Measurements from ENCODE around the gene TUBB4A.
"Not testable (repeated sequence)": the region's sequence is repeated elsewhere in the genome, so short reads cannot be mapped to it uniquely, and the experiment has no call there.

TUBB4A gene

DNA sequence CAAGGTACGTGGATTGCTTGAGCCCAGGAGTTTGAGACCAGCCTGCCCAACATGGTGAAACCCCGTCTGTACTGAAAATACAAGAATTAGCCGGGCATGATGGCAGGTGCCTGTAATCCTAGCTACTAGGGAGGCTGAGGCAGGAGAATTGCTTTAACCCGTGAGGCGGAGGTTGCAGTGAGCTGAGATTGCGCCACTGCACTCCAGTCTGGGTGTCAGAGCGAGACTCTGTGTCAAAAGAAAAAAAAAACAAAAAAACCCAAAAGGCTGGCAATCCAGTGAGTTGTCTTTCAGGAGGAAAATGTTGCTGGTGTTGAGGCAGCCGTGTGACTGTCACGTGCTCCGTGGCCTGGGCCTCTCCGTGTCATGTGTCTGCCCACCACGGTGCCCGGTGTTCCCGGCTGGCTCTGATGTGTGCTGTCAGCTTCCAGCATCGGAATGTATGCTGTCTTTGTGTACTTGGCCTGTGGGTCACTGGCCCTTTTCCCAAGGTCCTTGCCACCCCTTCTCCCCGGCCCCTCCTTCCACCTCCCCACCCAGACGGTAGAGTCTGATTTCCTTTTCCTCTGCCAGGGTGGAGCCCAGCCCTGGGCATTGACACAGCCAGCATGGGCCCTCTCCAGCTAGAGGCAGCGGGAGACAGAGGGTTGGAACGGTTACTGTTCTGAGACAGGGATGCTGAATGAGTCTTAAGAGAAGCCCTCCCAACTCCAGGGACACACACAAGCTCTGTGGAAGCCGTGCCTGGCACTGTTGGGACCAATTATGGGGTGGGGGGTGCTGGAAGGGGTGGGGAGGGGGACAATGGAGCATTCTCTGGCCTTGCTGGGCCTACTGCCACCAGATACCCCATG, 7.2 kb upstream of the TUBB4A start:
- Histone ChIP-seq H3K27ac (ENCODE audit: low read depth, low read length) (no peak overlapping the region), H2AFZ (ENCODE audit: low read length, unreplicated experiment) (no peak overlapping the region), H3K27me3 (ENCODE audit: insufficient read depth, low read length) (no peaks in the 10 kb centered on the region), H3K4me3 (ENCODE audit: low read depth, low read length) (no peak overlapping the region), H3K4me1 (ENCODE audit: control insufficient read depth, insufficient read depth, low read length, unreplicated experiment) (no peaks in the 10 kb centered on the region), H3K36me3 (ENCODE audit: insufficient read depth, low read length) (no peaks in the 10 kb centered on the region), H3K79me2 (ENCODE audit: control insufficient read depth, insufficient read depth, low read length, unreplicated experiment) (no peaks in the 10 kb centered on the region)

DNA sequence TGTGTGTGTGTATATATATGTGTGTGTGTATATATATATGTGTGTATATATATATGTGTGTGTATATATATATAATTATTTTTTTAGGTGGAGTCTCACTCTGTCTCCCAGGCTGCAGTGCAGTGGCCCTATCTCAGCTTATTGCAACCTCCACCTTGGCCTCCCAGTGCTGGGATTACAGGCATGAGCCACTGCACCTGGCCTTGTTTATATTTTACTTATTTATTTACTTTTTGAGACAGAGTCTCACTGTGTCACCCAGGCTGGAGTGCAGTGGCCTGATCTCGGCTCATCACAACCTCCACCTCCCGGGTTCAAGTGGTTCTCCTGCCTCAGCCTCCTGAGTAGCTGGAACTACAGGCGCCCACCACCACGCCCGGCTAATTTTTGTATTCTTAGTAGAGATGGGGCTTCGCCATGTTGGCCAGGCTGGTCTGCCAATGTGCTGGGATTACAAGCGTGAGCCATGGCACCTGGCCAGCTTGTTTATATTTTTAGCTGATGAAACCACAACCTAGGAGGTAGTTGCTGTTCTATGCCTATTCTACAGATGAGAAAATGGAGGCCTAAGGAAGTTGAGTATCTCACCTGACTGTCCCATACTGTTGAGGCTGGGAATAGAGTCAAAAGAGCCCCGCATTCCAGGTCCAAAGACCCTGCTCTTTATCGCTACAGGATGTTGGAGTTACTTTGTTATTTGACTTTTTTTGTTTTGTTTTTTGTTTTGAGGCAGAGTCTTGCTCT, 6.1 kb upstream of the TUBB4A start:
- H3K79me2 ChIP-seq (ENCODE audit: control insufficient read depth, insufficient read depth, low read length, unreplicated experiment); H3K36me3 ChIP-seq (ENCODE audit: insufficient read depth, low read length); H3K27ac ChIP-seq (ENCODE audit: low read depth, low read length); H3K4me1 ChIP-seq (ENCODE audit: control insufficient read depth, insufficient read depth, low read length, unreplicated experiment); H2AFZ ChIP-seq (ENCODE audit: low read length, unreplicated experiment); H3K4me3 ChIP-seq (ENCODE audit: low read depth, low read length); H3K27me3 ChIP-seq (ENCODE audit: insufficient read depth, low read length): not testable (repeated sequence)

DNA sequence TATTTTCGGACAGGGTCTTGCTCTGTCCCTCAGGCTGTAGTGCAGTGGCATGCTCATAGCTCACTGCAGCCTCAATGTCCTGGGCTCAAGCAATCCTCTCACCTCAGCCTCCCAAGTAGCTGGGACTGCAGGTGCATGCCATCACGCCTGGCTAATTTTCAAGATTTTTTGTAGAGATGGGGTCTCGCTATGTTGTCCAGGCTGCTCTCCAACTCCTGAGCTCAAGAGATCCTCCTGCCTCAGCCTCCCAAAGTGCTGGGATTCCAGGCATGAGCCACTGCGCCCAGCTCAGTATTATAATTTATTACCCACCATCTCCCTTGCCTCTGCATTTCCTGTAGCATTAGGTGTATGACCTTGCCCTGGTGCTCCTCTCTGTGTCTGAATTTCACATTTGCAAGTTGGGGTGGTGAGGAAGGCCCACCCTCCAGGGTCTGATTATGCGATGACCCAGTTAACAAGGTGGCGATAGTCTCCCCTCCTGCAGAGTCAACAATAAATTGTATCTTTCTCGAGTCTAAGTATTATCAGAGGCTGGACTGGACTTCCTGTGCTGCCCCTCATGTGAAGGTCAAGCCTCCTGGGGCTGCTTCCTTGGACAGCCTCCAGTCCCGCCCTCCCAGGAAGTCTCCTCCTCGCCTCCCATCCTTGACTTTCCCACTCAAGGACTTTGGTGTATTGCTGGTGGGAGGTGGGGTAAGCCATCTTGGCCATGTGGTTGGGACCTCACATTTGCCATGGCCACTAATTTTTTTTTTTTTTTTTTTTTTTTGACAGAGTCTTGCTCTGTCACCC, 1.5 kb upstream of the TUBB4A start:
- no peak overlapping the region for H2AFZ ChIP-seq (ENCODE audit: low read length, unreplicated experiment)
- H3K4me3 ChIP-seq (ENCODE audit: low read depth, low read length), result no peak overlapping the region
- H3K27ac ChIP-seq (ENCODE audit: low read depth, low read length), result no peak overlapping the region
- no peaks in the 10 kb centered on the region for H3K36me3 ChIP-seq (ENCODE audit: insufficient read depth, low read length)
- H3K4me1 ChIP-seq (ENCODE audit: control insufficient read depth, insufficient read depth, low read length, unreplicated experiment), result no peaks in the 10 kb centered on the region
- no peaks in the 10 kb centered on the region for H3K79me2 ChIP-seq (ENCODE audit: control insufficient read depth, insufficient read depth, low read length, unreplicated experiment)
- H3K27me3 ChIP-seq (ENCODE audit: insufficient read depth, low read length), result peaks cover 31% of the 10 kb centered on the region

DNA sequence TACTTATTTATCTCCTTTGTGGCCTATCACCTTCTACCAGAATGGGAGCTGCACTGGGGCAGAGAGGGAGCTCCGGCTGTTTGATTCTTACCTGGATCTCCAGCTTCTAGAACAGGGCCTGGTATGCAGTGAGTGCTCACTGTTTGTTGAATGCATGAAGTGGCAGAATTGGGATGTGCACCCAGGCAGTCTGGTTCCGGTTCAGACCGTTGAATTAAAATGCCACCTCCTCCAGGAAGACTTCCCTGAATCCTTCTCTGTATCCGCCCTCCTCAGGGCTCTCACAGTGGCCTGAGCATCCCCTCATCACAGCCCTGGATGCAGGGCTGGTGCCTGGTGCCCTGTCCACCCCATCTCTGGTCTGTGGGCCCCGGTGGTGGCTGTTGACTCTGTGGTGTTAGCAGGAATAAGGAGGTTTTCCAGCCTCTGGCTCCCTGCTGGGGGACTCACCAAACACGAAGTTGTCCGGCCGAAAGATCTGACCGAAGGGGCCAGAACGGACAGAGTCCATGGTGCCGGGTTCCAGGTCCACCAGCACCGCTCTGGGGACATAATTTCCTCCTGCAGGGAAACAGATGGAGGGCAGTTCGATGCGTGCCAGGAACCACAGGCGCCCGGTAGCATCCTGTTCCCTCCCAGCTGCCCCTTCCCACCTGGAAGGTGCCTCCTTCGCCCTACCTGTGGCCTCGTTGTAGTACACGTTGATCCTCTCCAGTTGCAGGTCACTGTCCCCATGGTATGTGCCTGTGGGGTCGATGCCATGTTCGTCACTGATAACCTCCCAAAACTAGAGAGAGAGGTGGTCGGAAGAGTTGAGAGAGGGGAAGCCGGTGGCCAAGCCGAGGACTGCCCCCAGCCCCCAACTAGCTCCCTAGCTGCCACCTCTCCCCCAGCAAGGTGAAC, 1.0 kb downstream of the TUBB4A start:
- H3K27me3 ChIP-seq (ENCODE audit: insufficient read depth, low read length), result peaks cover 31% of the 10 kb centered on the region
- no peaks in the 10 kb centered on the region for H3K79me2 ChIP-seq (ENCODE audit: control insufficient read depth, insufficient read depth, low read length, unreplicated experiment)
- no peak overlapping the region for H3K4me3 ChIP-seq (ENCODE audit: low read depth, low read length)
- no peak overlapping the region for H3K27ac ChIP-seq (ENCODE audit: low read depth, low read length)
- H3K36me3 ChIP-seq (ENCODE audit: insufficient read depth, low read length), result no peaks in the 10 kb centered on the region
- H3K4me1 ChIP-seq (ENCODE audit: control insufficient read depth, insufficient read depth, low read length, unreplicated experiment), result no peaks in the 10 kb centered on the region
- H2AFZ ChIP-seq (ENCODE audit: low read length, unreplicated experiment), result no peak overlapping the region

DNA sequence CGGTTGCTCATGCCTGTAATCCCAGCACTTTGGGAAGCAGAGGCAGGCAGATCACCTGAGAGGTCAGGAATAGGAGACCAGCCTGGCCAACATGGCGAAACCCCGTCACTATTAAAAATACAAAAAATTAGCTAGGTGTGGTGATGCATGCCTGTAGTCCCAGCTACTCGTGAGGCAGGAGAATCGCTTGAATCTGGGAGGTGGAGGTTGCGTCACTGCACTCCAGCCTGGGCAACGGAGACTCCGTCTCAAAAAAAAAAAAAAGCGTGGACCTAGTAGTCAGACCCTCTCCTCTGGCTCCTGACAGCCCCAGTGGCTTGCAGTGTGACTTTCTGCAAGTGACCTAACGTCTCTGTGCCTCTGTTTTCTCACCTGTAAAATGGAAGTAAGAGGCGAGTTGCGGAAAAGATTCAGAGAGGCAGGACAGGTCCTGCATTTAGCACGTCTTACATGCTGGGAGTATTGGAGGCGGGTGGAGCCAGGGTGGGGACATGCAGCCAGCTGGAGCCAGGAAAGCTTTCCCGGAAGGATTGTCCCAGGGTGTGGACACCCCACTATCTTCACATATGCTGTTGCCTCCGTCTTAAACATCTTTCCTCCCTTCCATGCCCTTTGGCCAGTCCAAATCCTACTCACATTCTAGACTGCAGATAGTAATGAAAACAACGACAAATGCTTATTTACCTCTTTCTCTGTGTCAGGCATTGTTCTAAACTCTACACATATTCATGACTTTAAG, 2.9 kb downstream of the TUBB4A start:
- Histone ChIP-seq H3K27ac (ENCODE audit: low read depth, low read length) (no peak overlapping the region), H3K4me1 (ENCODE audit: control insufficient read depth, insufficient read depth, low read length, unreplicated experiment) (no peaks in the 10 kb centered on the region), H3K4me3 (ENCODE audit: low read depth, low read length) (no peak overlapping the region), H3K79me2 (ENCODE audit: control insufficient read depth, insufficient read depth, low read length, unreplicated experiment) (no peaks in the 10 kb centered on the region), H3K27me3 (ENCODE audit: insufficient read depth, low read length) (peaks cover 31% of the 10 kb centered on the region), H2AFZ (ENCODE audit: low read length, unreplicated experiment) (no peak overlapping the region), H3K36me3 (ENCODE audit: insufficient read depth, low read length) (no peaks in the 10 kb centered on the region)

DNA sequence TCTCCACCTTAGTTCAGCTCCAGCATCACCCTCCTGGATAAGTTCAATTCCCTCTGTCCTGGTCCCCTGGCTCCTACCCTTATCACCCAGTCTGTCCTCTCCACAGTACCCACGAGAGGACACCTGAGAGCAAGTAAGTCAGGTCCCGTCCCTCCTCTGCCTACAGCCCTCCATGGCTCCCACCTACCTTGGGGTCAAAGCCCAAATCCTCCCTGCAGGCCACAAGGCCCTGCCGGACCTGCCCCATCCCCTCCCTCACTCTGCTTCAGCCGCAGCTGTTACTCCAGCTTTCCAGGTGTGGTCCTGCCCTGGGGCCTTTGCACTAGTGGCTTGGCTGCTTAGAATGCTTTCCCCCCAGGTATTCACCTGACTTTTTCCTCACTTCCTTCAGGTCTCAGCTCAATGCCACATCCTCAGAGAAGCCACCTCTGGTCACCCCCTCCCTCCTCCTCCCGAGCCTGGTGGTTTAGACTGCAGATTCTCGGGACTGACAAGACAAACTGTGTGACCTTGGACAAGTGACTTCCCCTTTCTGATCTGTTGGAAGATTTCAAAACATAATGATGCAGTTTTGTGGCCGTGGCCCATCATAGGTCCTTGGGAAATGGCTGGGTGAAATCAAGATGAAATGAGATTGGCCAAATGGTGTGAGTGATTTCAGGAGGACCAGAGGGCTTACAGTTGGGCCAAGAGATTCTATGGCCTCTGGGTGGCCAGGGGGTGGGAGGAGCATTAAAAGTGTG, 3.6 kb downstream of the TUBB4A start:
- Histone ChIP-seq H3K27me3 (ENCODE audit: insufficient read depth, low read length) (peaks cover 31% of the 10 kb centered on the region), H3K4me1 (ENCODE audit: control insufficient read depth, insufficient read depth, low read length, unreplicated experiment) (no peaks in the 10 kb centered on the region)

DNA sequence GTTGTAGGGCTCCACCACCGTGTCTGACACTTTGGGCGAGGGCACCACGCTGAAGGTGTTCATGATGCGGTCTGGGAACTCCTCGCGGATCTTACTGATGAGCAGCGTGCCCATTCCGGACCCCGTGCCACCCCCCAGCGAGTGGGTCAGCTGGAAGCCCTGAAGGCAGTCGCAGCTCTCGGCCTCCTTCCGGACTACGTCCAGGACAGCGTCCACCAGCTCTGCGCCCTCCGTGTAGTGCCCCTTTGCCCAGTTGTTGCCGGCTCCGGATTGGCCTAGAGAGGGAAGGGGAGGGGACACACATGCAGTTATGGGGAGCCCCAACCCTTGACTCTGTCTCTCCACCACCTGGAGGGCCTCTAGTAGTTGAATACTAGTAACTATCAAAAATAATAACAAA, 6.2 kb downstream of the TUBB4A start:
- H3K27me3 ChIP-seq (ENCODE audit: insufficient read depth, low read length), result peaks cover 12% of the 10 kb centered on the region
- no peaks in the 10 kb centered on the region for H3K79me2 ChIP-seq (ENCODE audit: control insufficient read depth, insufficient read depth, low read length, unreplicated experiment)
- H3K4me1 ChIP-seq (ENCODE audit: control insufficient read depth, insufficient read depth, low read length, unreplicated experiment), result no peaks in the 10 kb centered on the region
- no peak overlapping the region for H3K4me3 ChIP-seq (ENCODE audit: low read depth, low read length)
- H2AFZ ChIP-seq (ENCODE audit: low read length, unreplicated experiment), result no peak overlapping the region
- H3K36me3 ChIP-seq (ENCODE audit: insufficient read depth, low read length), result no peaks in the 10 kb centered on the region
- no peak overlapping the region for H3K27ac ChIP-seq (ENCODE audit: low read depth, low read length)

More for the DNA sequence above, 3.6 kb downstream of the TUBB4A start:
- Histone ChIP-seq H3K79me2 (ENCODE audit: control insufficient read depth, insufficient read depth, low read length, unreplicated experiment) (no peaks in the 10 kb centered on the region), H3K36me3 (ENCODE audit: insufficient read depth, low read length) (no peaks in the 10 kb centered on the region), H3K4me3 (ENCODE audit: low read depth, low read length) (no peak overlapping the region), H3K27ac (ENCODE audit: low read depth, low read length) (no peak overlapping the region), H2AFZ (ENCODE audit: low read length, unreplicated experiment) (no peak overlapping the region)

DNA sequence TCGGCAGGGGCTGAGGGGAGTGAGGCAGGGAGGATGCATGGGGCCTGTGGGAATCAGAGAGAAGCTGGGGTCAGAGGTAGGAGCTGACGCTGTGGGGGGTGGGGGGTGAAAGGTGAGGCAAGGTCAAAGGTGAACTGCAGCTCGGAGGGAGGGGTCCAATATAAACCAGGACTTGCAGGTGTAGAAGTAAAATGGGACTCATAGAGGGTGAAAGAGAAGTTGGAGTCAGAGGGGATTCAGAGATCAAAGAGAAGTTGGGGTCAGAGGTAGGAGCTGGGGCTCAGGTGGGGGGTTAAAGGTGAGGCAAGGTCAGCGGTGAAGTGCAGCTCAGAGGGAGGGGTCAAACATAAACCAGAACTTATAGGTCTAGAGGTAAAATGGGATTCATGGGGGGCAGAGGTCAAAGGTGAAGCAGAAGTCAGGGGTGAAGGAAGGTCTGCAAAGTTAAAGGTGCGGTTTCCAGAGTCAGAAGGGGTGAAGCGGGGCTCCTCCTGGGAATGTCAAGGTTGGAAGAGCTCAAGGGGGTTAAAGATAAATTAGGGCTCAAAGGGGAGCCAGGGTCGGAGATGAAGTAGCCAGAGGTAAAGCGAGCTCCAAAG, 7.6 kb downstream of the TUBB4A start:
- H3K27ac ChIP-seq (ENCODE audit: low read depth, low read length), result no peak overlapping the region
- H3K4me3 ChIP-seq (ENCODE audit: low read depth, low read length), result no peak overlapping the region
- H3K27me3 ChIP-seq (ENCODE audit: insufficient read depth, low read length), result 0 out of 2 replicates have a peak, but pooled peaks cover 5% of the 10 kb centered on the region
- no peaks in the 10 kb centered on the region for H3K4me1 ChIP-seq (ENCODE audit: control insufficient read depth, insufficient read depth, low read length, unreplicated experiment)
- H2AFZ ChIP-seq (ENCODE audit: low read length, unreplicated experiment), result no peak overlapping the region
- no peaks in the 10 kb centered on the region for H3K79me2 ChIP-seq (ENCODE audit: control insufficient read depth, insufficient read depth, low read length, unreplicated experiment)
- no peaks in the 10 kb centered on the region for H3K36me3 ChIP-seq (ENCODE audit: insufficient read depth, low read length)
